ENCODE data around the gene HOOK2. TPM values are rescaled to one million over a fixed set of nuclear protein-coding genes. Genes with fewer than 3 reads are reported as not detected.
"Not testable (repeated sequence)": the region's sequence is repeated elsewhere in the genome, so short reads cannot be mapped to it uniquely, and the experiment has no call there.

Gene HOOK2
- total RNA-seq, 4 donors from 2014 or later: 26.9 to 71.3 (median 56.3) TPM

GRCh38 chr19:12802267-12803106, 27.1 kb upstream of the HOOK2 start:
- ATAC-seq (ENCODE audit: low FRiP score) (no peak), DNase-seq (ENCODE audit: low spot score) (no peak)
- TF ChIP-seq CTCF (IDR thresholded peaks at IDR 0.05): no peak

GRCh38 chr19:12801466-12802266, 26.3 kb upstream of the HOOK2 start, which contains the start of the genes PRDX2 and THSD8:
Gene PRDX2 (minus strand): TSS chr19:12801800. CDS start chr19:12801261, 539 bp downstream.
Gene THSD8 (plus strand): TSS chr19:12802069. CDS start chr19:12802072, 3 bp downstream.
- DNase-seq (ENCODE audit: low spot score): no peak
- peak; percentile 70 for ATAC-seq (ENCODE audit: low FRiP score)

GRCh38 chr19:12800923-12801465, 25.6 kb upstream of the HOOK2 start:
- no peak for DNase-seq (ENCODE audit: low spot score)
- peak; percentile 37 for ATAC-seq (ENCODE audit: low FRiP score)
- TF ChIP-seq CTCF (IDR thresholded peaks at IDR 0.05): no peak

More at GRCh38 chr19:12801466-12802266, 26.3 kb upstream of the HOOK2 start, which contains the start of the genes PRDX2 and THSD8:
- no peak for TF ChIP-seq CTCF (IDR thresholded peaks at IDR 0.05)

- no peak for TF ChIP-seq CTCF (IDR thresholded peaks at IDR 0.05)
- ATAC-seq (ENCODE audit: low FRiP score) (no peak), DNase-seq (ENCODE audit: low spot score) (no peak)
Measured at GRCh38 chr19:12800466-12800770, 25.1 kb upstream of the HOOK2 start.

- TF ChIP-seq CTCF (IDR thresholded peaks at IDR 0.05): no peak
- ATAC-seq (ENCODE audit: low FRiP score): no peak
- DNase-seq (ENCODE audit: low spot score): no peak
Measured at GRCh38 chr19:12799742-12800465, 24.6 kb upstream of the HOOK2 start.

- ATAC-seq (ENCODE audit: low FRiP score); DNase-seq (ENCODE audit: low spot score): not testable (repeated sequence)
Measured at GRCh38 chr19:12797607-12798006, 22.3 kb upstream of the HOOK2 start.
